Astrocyte (in vitro differentiated cells and primary cell): ENCODE data around the gene SMIM17. TPM values are rescaled to one million over a fixed set of nuclear protein-coding genes. Genes with fewer than 3 reads are reported as not detected.

Experiments
- DNase-seq: peaks from one replicate; pipeline ENCODE4 v3.0.0-alpha.2; 2010; ENCODE audit warnings: low read depth
- FAIRE-seq: peaks from 2 replicates; lab custom pipeline; 2011; peaks lifted over from hg19 to GRCh38; lab: Jason Lieb, UNC
- H2AFZ ChIP-seq: 2 replicates; pipeline ENCODE4 v1.6.0; 2012; ENCODE audit warnings: low read depth, low read length, inconsistent platforms
- H3K27ac ChIP-seq: 2 replicates; pipeline ENCODE4 v1.5.1; 2011; ENCODE audit warnings: low read depth, low read length, inconsistent platforms
- H3K27me3 ChIP-seq: 2 replicates; pipeline ENCODE4 v1.6.0; 2011; ENCODE audit warnings: low read length, inconsistent platforms; ENCODE audit not compliant: insufficient read depth
- H3K36me3 ChIP-seq: 2 replicates; pipeline ENCODE4 v1.5.1; 2011; ENCODE audit warnings: low read length, inconsistent platforms; ENCODE audit not compliant: insufficient read depth
- H3K4me1 ChIP-seq: 2 replicates; pipeline ENCODE4 v1.5.1; 2011; ENCODE audit warnings: low read length, inconsistent platforms; ENCODE audit not compliant: insufficient read depth
- H3K4me2 ChIP-seq: 2 replicates; pipeline ENCODE4 v1.6.0; 2012; ENCODE audit warnings: low read length, inconsistent platforms
- H3K4me3 ChIP-seq: 2 replicates; pipeline ENCODE4 v1.5.1; 2011; ENCODE audit warnings: low read depth, mild to moderate bottlenecking, low read length, inconsistent platforms; ENCODE audit not compliant: insufficient read depth
- H3K79me2 ChIP-seq: 2 replicates; pipeline ENCODE4 v1.6.0; 2012; ENCODE audit warnings: mild to moderate bottlenecking, low read length, inconsistent platforms; ENCODE audit not compliant: insufficient read depth
- H3K9ac ChIP-seq: 2 replicates; pipeline ENCODE4 v1.6.0; 2012; ENCODE audit warnings: mild to moderate bottlenecking, low read length, inconsistent platforms
- H3K9me3 ChIP-seq: 2 replicates; pipeline ENCODE4 v1.5.1; 2012; ENCODE audit warnings: low read depth, mild to moderate bottlenecking, low read length, inconsistent platforms; ENCODE audit not compliant: insufficient read depth
- H4K20me1 ChIP-seq: 2 replicates; pipeline ENCODE4 v1.6.0; 2012; ENCODE audit warnings: low read length, inconsistent platforms; ENCODE audit not compliant: insufficient read depth
- H3K27ac Mint-ChIP-seq: one replicate; pipeline ENCODE4 v1.8.0; 2021; ENCODE audit warnings: mild to moderate bottlenecking, mixed read lengths; ENCODE audit not compliant: unreplicated experiment
- H3K27me3 Mint-ChIP-seq: one replicate; pipeline ENCODE4 v1.8.0; 2021; ENCODE audit warnings: low read depth, mixed read lengths; ENCODE audit not compliant: unreplicated experiment
- H3K36me3 Mint-ChIP-seq: one replicate; pipeline ENCODE4 v1.8.0; 2021; ENCODE audit warnings: low read depth, mixed read lengths; ENCODE audit not compliant: unreplicated experiment
- H3K4me1 Mint-ChIP-seq: one replicate; pipeline ENCODE4 v1.8.0; 2021; ENCODE audit warnings: low read depth, mixed read lengths; ENCODE audit not compliant: unreplicated experiment
- H3K4me3 Mint-ChIP-seq: one replicate; pipeline ENCODE4 v1.8.0; 2021; ENCODE audit warnings: mild to moderate bottlenecking, moderate library complexity, mixed read lengths; ENCODE audit not compliant: unreplicated experiment
- H3K9me3 Mint-ChIP-seq: one replicate; pipeline ENCODE4 v1.8.0; 2021; ENCODE audit warnings: mild to moderate bottlenecking, mixed read lengths; ENCODE audit not compliant: unreplicated experiment
- CTCF ChIP-seq: IDR thresholded peaks from 2 replicates; pipeline ENCODE4 v1.5.1; 2011; ENCODE audit warnings: low read depth, mild to moderate bottlenecking, inconsistent platforms, low read length, moderate library complexity; ENCODE audit not compliant: insufficient read depth
- EZH2 ChIP-seq: IDR thresholded peaks from 2 replicates; pipeline ENCODE4 v1.6.1; 2012; ENCODE audit warnings: mild to moderate bottlenecking, low read length, inconsistent platforms; ENCODE audit not compliant: insufficient read depth
- total RNA-seq: library from RNA; stranded (reverse); gene quantifications from 2 replicates; pipeline ENCODE4 v1.2.1, GENCODE V29; 2021

The SMIM17 gene
- total RNA-seq, 1 donor from 2014 or later = 0.27 TPM

DNA sequence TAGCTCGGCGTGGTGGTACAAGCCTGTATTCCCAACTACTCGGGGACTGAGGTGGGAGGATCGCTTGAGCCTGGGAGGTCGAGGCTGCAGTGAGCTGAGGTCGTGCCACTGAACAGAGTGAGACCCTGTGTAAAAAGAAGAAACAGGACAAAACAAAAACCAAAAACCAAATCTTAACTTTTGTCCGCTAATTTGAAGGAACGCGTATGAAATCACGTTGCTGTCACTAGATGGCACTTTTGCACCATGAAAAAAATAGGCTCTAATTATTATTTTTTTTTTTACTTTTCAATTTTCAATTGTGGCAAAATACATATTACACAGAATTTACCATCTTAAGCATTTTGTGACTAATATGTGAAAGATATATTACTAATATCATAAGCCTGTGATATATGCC is 46.2 kb downstream of the SMIM17 start:
- Mint-ChIP-seq H3K36me3 (no peaks in the 10 kb centered on the region), H3K27me3 (no peaks in the 10 kb centered on the region), H3K27ac (no peak overlapping the region), H3K4me1 (no peaks in the 10 kb centered on the region), H3K4me3 (no peak overlapping the region), H3K9me3 (peaks cover 22% of the 10 kb centered on the region)
- H3K79me2 ChIP-seq = no peaks in the 10 kb centered on the region
- FAIRE-seq = no peak
- DNase-seq = no peak
- no peaks in the 10 kb centered on the region for H3K36me3 ChIP-seq
- H3K4me1 ChIP-seq = no peaks in the 10 kb centered on the region
- no peak overlapping the region for H3K27ac ChIP-seq
- H2AFZ ChIP-seq = no peak overlapping the region
- peaks cover 3% of the 10 kb centered on the region for H3K9me3 ChIP-seq
- H3K9ac ChIP-seq = no peak overlapping the region
- H3K4me3 ChIP-seq = no peak overlapping the region
- no peaks in the 10 kb centered on the region for H3K27me3 ChIP-seq
- no peaks in the 10 kb centered on the region for H4K20me1 ChIP-seq
- TF ChIP-seq EZH2 = no peak
- TF ChIP-seq CTCF = no peak
- H3K4me2 ChIP-seq = no peak overlapping the region

- no peak overlapping the region for H3K4me3 Mint-ChIP-seq
- Histone ChIP-seq H3K4me3 (no peak overlapping the region), H3K79me2 (no peaks in the 10 kb centered on the region), H3K9ac (no peak overlapping the region), H3K4me2 (no peak overlapping the region), H3K4me1 (no peaks in the 10 kb centered on the region), H3K36me3 (no peaks in the 10 kb centered on the region), H4K20me1 (no peaks in the 10 kb centered on the region), H2AFZ (no peak overlapping the region), H3K27me3 (no peaks in the 10 kb centered on the region), H3K9me3 (peaks cover 3% of the 10 kb centered on the region), H3K27ac (no peak overlapping the region)
- H3K27ac Mint-ChIP-seq = no peak overlapping the region
- no peaks in the 10 kb centered on the region for H3K27me3 Mint-ChIP-seq
- DNase-seq (no peak), FAIRE-seq (no peak)
- peaks cover 16% of the 10 kb centered on the region for H3K9me3 Mint-ChIP-seq
- H3K36me3 Mint-ChIP-seq = no peaks in the 10 kb centered on the region
- H3K4me1 Mint-ChIP-seq = no peaks in the 10 kb centered on the region
- TF ChIP-seq EZH2 (no peak), CTCF (no peak)
Measured at GRCh38 chr19:56690670-56691069, 47.7 kb downstream of the SMIM17 start.

DNA sequence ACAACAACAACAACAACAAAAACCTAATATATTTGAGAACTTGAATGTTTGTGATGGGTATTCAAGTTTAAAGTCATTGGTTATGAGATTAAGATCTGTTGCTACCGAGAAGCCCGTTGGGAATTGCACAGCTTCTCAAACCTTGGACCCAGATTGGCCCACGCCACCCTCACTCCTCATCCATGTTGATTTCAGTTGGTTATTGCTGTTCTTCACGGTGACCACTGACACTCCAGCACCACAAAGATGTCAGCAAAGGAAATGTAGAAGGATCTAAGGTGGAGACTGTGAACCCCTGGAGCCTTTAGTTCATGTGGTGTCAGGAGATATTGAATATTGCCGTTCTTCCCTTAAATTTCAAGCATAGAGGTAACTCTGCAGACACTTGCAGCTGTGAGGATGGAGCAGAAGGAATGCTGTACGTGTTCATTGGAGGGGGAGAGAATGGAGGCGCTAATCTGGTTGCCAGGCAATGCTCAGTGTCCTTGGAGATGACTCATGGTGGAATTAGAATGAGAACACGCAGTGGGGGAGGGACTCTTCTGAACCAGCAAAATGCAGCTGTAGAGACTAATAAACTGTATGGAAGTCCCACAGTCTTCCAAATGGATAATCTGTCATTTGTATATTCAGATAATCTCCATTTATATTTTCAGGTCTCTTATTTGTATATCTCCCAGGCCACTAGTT is 49.4 kb downstream of the SMIM17 start:
- Histone ChIP-seq H3K9me3 (peaks cover 3% of the 10 kb centered on the region), H2AFZ (no peak overlapping the region), H3K27me3 (no peaks in the 10 kb centered on the region), H3K4me3 (no peak overlapping the region), H3K4me1 (no peaks in the 10 kb centered on the region), H3K36me3 (no peaks in the 10 kb centered on the region), H3K9ac (no peak overlapping the region), H4K20me1 (no peaks in the 10 kb centered on the region), H3K79me2 (no peaks in the 10 kb centered on the region), H3K4me2 (no peak overlapping the region), H3K27ac (no peak overlapping the region)
- FAIRE-seq (no peak), DNase-seq (no peak)
- no peaks in the 10 kb centered on the region for H3K27me3 Mint-ChIP-seq
- no peaks in the 10 kb centered on the region for H3K4me1 Mint-ChIP-seq
- no peak overlapping the region for H3K27ac Mint-ChIP-seq
- peaks cover 15% of the 10 kb centered on the region for H3K9me3 Mint-ChIP-seq
- H3K4me3 Mint-ChIP-seq = no peak overlapping the region
- H3K36me3 Mint-ChIP-seq = no peaks in the 10 kb centered on the region
- TF ChIP-seq CTCF (no peak), EZH2 (no peak)
